ENCODE measurements around the gene MYH10.

MYH10 gene

DNA sequence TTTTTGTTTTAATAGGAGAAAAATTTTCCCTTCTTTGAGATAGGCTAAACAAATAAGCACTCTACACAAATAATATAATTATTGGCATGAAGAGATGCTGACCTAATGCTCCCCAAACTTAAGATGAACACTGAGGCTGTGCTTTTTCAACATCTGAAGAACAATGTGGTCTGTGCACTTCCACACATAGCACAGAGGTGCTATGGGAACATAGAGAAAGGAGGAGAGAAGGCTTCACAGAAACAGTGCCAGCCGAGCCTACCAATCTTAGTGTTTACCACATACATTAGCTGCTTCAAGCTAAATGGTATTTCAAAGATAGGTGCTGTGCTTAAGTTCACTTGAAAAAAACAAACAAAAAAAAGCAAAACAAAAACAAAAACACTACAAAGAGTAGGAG, 72.4 kb downstream of the MYH10 start:
- H3K36me3 ChIP-seq (replicated peaks; ENCODE audit: insufficient read depth, low read length), result no peaks in the 10 kb centered on the region
- no peaks in the 10 kb centered on the region for H3K4me1 ChIP-seq (ENCODE audit: low read length)
- no peak for DNase-seq
- H3K79me2 ChIP-seq (ENCODE audit: low read length), result no peaks in the 10 kb centered on the region
- no peak overlapping the region for H3K4me2 ChIP-seq (ENCODE audit: low read depth, low read length)
- H3K27me3 ChIP-seq (replicated peaks; ENCODE audit: insufficient read depth, low read length), result no peaks in the 10 kb centered on the region
- H3K4me3 ChIP-seq (ENCODE audit: low read length), result no peak overlapping the region
- H3K9me2 ChIP-seq (replicated peaks; ENCODE audit: insufficient read depth, low read length), result no peaks in the 10 kb centered on the region
- no peaks in the 10 kb centered on the region for H3F3A ChIP-seq (ENCODE audit: insufficient read depth, low read length)
- TF ChIP-seq EZH2 (optimal IDR thresholded peaks at IDR 0.05; ENCODE audit: low read depth, low read length) (no peak), EZH2phosphoT487 (IDR thresholded peaks at IDR 0.05; ENCODE audit: low read length) (no peak)
- TF ChIP-seq, protein P1, sequence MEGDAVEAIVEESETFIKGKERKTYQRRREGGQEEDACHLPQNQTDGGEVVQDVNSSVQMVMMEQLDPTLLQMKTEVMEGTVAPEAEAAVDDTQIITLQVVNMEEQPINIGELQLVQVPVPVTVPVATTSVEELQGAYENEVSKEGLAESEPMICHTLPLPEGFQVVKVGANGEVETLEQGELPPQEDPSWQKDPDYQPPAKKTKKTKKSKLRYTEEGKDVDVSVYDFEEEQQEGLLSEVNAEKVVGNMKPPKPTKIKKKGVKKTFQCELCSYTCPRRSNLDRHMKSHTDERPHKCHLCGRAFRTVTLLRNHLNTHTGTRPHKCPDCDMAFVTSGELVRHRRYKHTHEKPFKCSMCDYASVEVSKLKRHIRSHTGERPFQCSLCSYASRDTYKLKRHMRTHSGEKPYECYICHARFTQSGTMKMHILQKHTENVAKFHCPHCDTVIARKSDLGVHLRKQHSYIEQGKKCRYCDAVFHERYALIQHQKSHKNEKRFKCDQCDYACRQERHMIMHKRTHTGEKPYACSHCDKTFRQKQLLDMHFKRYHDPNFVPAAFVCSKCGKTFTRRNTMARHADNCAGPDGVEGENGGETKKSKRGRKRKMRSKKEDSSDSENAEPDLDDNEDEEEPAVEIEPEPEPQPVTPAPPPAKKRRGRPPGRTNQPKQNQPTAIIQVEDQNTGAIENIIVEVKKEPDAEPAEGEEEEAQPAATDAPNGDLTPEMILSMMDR (IDR thresholded peaks at IDR 0.05; ENCODE audit: low read length), result no peak
- no peak overlapping the region for H3K27ac ChIP-seq (ENCODE audit: low read length)
- H2AFZ ChIP-seq (ENCODE audit: low read length), result no peak overlapping the region
- H3K9ac ChIP-seq (ENCODE audit: low read length), result no peak overlapping the region
- H3K9me3 ChIP-seq (replicated peaks; ENCODE audit: insufficient read depth, low read length), result no peaks in the 10 kb centered on the region
- H4K20me1 ChIP-seq (ENCODE audit: insufficient read depth, low read length), result no peaks in the 10 kb centered on the region

DNA sequence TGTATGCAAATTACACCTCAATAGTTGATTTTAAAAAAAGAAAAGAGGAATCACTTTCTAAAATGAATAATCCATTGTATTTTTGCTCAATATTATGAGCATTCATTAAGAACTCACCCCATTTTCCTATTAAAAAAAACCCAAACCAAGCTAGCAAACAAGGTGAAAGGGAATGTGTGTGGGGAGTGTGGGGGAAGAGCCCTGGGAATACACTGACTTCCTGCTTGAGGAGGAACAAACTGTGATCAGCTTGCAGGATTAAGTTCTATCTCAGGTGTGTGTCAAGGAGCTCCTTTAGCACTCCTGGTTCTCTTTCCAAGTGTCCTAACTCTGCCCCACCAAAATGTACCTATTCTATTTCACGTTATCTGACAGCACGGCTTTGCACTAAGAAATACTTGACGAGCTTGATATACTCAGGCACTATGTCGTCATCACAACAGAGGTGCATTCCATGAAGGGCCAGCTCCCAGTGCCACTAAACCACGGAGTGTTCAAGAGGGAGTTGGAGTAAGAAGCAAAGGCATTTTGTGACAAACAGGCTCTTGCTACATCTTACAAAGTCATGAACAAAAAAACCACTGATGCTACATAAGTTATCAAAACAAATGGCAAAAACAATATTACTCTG, 73.2 kb downstream of the MYH10 start:
- H3K9ac ChIP-seq (ENCODE audit: low read length), result no peak overlapping the region
- H2AFZ ChIP-seq (ENCODE audit: low read length), result no peak overlapping the region
- H3K27me3 ChIP-seq (replicated peaks; ENCODE audit: insufficient read depth, low read length), result no peaks in the 10 kb centered on the region
- no peaks in the 10 kb centered on the region for H4K20me1 ChIP-seq (ENCODE audit: insufficient read depth, low read length)
- no peak for DNase-seq
- no peaks in the 10 kb centered on the region for H3K9me3 ChIP-seq (replicated peaks; ENCODE audit: insufficient read depth, low read length)
- TF ChIP-seq EZH2 (optimal IDR thresholded peaks at IDR 0.05; ENCODE audit: low read depth, low read length) (no peak), EZH2phosphoT487 (IDR thresholded peaks at IDR 0.05; ENCODE audit: low read length) (no peak)
- TF ChIP-seq, protein P1 (IDR thresholded peaks at IDR 0.05; ENCODE audit: low read length), result no peak
- H3K4me3 ChIP-seq (ENCODE audit: low read length), result no peak overlapping the region
- H3K36me3 ChIP-seq (replicated peaks; ENCODE audit: insufficient read depth, low read length), result no peaks in the 10 kb centered on the region
- no peaks in the 10 kb centered on the region for H3K9me2 ChIP-seq (replicated peaks; ENCODE audit: insufficient read depth, low read length)
- H3K79me2 ChIP-seq (ENCODE audit: low read length), result no peaks in the 10 kb centered on the region
- H3K27ac ChIP-seq (ENCODE audit: low read length), result no peak overlapping the region
- H3F3A ChIP-seq (ENCODE audit: insufficient read depth, low read length), result no peaks in the 10 kb centered on the region
- no peak overlapping the region for H3K4me2 ChIP-seq (ENCODE audit: low read depth, low read length)
- no peaks in the 10 kb centered on the region for H3K4me1 ChIP-seq (ENCODE audit: low read length)

DNA sequence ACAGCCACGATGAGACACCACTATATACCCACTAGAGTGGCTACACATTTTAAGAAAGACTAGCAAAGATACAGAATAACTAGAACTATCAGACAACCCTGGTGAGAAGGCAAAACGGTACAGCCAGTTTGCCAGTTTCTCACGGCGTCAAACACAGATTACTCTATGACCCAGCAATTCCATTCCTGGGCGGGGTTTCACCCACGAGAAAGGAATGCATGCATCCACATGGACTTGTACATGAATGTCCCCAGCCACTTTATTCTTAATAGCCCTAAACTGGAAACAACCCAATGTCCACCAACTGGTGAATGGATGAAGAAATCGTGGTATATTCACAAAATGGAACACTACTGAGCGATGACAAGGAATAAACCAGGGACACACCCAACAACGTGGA, 74.5 kb downstream of the MYH10 start:
- Histone ChIP-seq H3K36me3 (replicated peaks; ENCODE audit: insufficient read depth, low read length) (no peaks in the 10 kb centered on the region; the same call in 1 of the 2 replicates), H3K4me3 (ENCODE audit: low read length) (no peak overlapping the region), H4K20me1 (ENCODE audit: insufficient read depth, low read length) (no peaks in the 10 kb centered on the region), H3F3A (ENCODE audit: insufficient read depth, low read length) (no peaks in the 10 kb centered on the region), H3K79me2 (ENCODE audit: low read length) (no peaks in the 10 kb centered on the region), H3K27me3 (replicated peaks; ENCODE audit: insufficient read depth, low read length) (no peaks in the 10 kb centered on the region), H3K9me2 (replicated peaks; ENCODE audit: insufficient read depth, low read length) (no peaks in the 10 kb centered on the region), H3K27ac (ENCODE audit: low read length) (no peak overlapping the region), H3K4me2 (ENCODE audit: low read depth, low read length) (no peak overlapping the region), H3K4me1 (ENCODE audit: low read length) (no peaks in the 10 kb centered on the region), H3K9ac (ENCODE audit: low read length) (no peak overlapping the region), H3K9me3 (replicated peaks; ENCODE audit: insufficient read depth, low read length) (no peaks in the 10 kb centered on the region), H2AFZ (ENCODE audit: low read length) (no peak overlapping the region)
- no peak for TF ChIP-seq EZH2 (optimal IDR thresholded peaks at IDR 0.05; ENCODE audit: low read depth, low read length)
- TF ChIP-seq, protein P1 (IDR thresholded peaks at IDR 0.05; ENCODE audit: low read length), result no peak
- TF ChIP-seq EZH2phosphoT487 (IDR thresholded peaks at IDR 0.05; ENCODE audit: low read length), result no peak
- DNase-seq, result no peak

All from MM.1S (cell line).